MM.1S (cell line): Measurements from ENCODE around the gene OTUD1.

Experiments used
- DNase-seq: peaks from one replicate; pipeline ENCODE4 v3.0.0-alpha.2; 2015
- H2AFZ ChIP-seq: fragments of 300-600 bp; sonication (generic); 2 replicates; pipeline ENCODE4 v1.6.0; 2016; ENCODE audit warnings: antibody characterized with exemption, low read length
- H3F3A ChIP-seq: fragments of 300-600 bp; sonication (generic); 2 replicates; pipeline ENCODE4 v1.6.1; 2016; ENCODE audit warnings: mild to moderate bottlenecking, antibody characterized with exemption, low read length, moderate library complexity, mixed read lengths; ENCODE audit not compliant: insufficient read depth
- H3K27ac ChIP-seq: fragments of 300-600 bp; sonication (generic); 2 replicates; pipeline ENCODE4 v1.5.1; 2016; ENCODE audit warnings: mild to moderate bottlenecking, low read length
- H3K27me3 ChIP-seq: fragments of 300-600 bp; sonication (generic); replicated peaks from 2 replicates; pipeline ENCODE4 v1.6.0; 2016; ENCODE audit warnings: low read length; ENCODE audit not compliant: insufficient read depth
- H3K36me3 ChIP-seq: fragments of 300-600 bp; sonication (generic); replicated peaks from 2 replicates; pipeline ENCODE4 v1.6.1; 2016; ENCODE audit warnings: mild to moderate bottlenecking, low read length, mixed read lengths; ENCODE audit not compliant: insufficient read depth
- H3K4me1 ChIP-seq: fragments of 300-600 bp; sonication (generic); 2 replicates; pipeline ENCODE4 v1.6.1; 2016; ENCODE audit warnings: low read length, mixed read lengths
- H3K4me2 ChIP-seq: fragments of 300-600 bp; sonication (generic); 2 replicates; pipeline ENCODE4 v1.6.0; 2016; ENCODE audit warnings: low read depth, low read length
- H3K4me3 ChIP-seq: fragments of 300-600 bp; sonication (generic); 2 replicates; pipeline ENCODE4 v1.5.1; 2016; ENCODE audit warnings: low read length, mixed read lengths
- H3K79me2 ChIP-seq: fragments of 300-600 bp; sonication (generic); 2 replicates; pipeline ENCODE4 v1.6.1; 2016; ENCODE audit warnings: mixed run types, low read length, mixed read lengths
- H3K9ac ChIP-seq: fragments of 300-600 bp; sonication (generic); 2 replicates; pipeline ENCODE4 v1.6.1; 2016; ENCODE audit warnings: low read length, mixed read lengths
- H3K9me2 ChIP-seq: fragments of 300-600 bp; sonication (generic); replicated peaks from 2 replicates; pipeline ENCODE4 v1.6.1; 2016; ENCODE audit warnings: mild to moderate bottlenecking, low read length, mixed read lengths; ENCODE audit not compliant: insufficient read depth
- H3K9me3 ChIP-seq: fragments of 300-600 bp; sonication (generic); replicated peaks from 2 replicates; pipeline ENCODE4 v1.6.1; 2016; ENCODE audit warnings: mild to moderate bottlenecking, low read length, mixed read lengths; ENCODE audit not compliant: insufficient read depth
- H4K20me1 ChIP-seq: fragments of 300-600 bp; sonication (generic); 2 replicates; pipeline ENCODE4 v1.6.1; 2016; ENCODE audit warnings: mild to moderate bottlenecking, low read length, moderate library complexity, mixed read lengths; ENCODE audit not compliant: insufficient read depth
- EZH2 ChIP-seq: fragments of 300-600 bp; sonication (generic); optimal IDR thresholded peaks from 2 replicates; pipeline ENCODE3; 2017; ENCODE audit warnings: low read depth, mild to moderate bottlenecking, antibody characterized with exemption, low read length, mixed read lengths
- EZH2phosphoT487 ChIP-seq: fragments of 300-600 bp; sonication (generic); IDR thresholded peaks from 2 replicates; pipeline ENCODE4 v1.6.1; 2018; ENCODE audit warnings: antibody characterized with exemption, low read length
- TF ChIP-seq, protein P1 (sequence below): fragments of 300-600 bp; sonication (generic); IDR thresholded peaks from 2 replicates; pipeline ENCODE4 v1.5.1; 2016; ENCODE audit warnings: antibody characterized with exemption, low read length, mixed read lengths

The OTUD1 gene

DNA sequence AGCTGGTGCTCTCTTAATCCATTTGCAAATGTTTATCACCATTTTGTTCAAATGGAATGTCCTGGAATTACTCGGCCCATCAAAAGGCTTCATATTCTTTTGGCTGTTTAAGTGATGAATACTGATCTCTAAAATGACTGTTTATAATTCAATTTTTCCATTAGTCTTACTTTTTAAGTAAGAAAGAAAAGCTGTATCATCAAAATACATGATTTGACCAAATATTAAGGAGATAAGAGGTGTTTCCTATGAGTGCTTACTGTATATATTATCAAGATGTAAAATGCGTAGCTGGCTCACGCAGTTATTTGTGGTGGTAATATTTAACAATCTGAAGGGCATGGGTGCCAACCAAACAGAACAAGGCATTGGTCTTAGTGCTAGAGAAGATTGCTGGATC is 51.2 kb downstream of the OTUD1 start:
- H3K27ac ChIP-seq = no peak overlapping the region
- TF ChIP-seq EZH2 (no peak), EZH2phosphoT487 (no peak)
- TF ChIP-seq, protein P1, sequence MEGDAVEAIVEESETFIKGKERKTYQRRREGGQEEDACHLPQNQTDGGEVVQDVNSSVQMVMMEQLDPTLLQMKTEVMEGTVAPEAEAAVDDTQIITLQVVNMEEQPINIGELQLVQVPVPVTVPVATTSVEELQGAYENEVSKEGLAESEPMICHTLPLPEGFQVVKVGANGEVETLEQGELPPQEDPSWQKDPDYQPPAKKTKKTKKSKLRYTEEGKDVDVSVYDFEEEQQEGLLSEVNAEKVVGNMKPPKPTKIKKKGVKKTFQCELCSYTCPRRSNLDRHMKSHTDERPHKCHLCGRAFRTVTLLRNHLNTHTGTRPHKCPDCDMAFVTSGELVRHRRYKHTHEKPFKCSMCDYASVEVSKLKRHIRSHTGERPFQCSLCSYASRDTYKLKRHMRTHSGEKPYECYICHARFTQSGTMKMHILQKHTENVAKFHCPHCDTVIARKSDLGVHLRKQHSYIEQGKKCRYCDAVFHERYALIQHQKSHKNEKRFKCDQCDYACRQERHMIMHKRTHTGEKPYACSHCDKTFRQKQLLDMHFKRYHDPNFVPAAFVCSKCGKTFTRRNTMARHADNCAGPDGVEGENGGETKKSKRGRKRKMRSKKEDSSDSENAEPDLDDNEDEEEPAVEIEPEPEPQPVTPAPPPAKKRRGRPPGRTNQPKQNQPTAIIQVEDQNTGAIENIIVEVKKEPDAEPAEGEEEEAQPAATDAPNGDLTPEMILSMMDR = no peak

More for the DNA sequence above, 51.2 kb downstream of the OTUD1 start:
- Histone ChIP-seq H2AFZ (no peak overlapping the region), H4K20me1 (no peaks in the 10 kb centered on the region), H3K9ac (no peak overlapping the region), H3K79me2 (no peaks in the 10 kb centered on the region), H3K9me3 (no peaks in the 10 kb centered on the region), H3K4me2 (no peak overlapping the region), H3K27me3 (no peaks in the 10 kb centered on the region), H3K4me1 (no peaks in the 10 kb centered on the region), H3K9me2 (no peaks in the 10 kb centered on the region), H3K4me3 (no peak overlapping the region), H3F3A (no peaks in the 10 kb centered on the region), H3K36me3 (no peaks in the 10 kb centered on the region)
- no peak for DNase-seq
